Mesenchymal stem cell (in vitro differentiated cells and primary cell): ENCODE measurements around the gene RHOJ.
"Not testable (repeated sequence)": the region's sequence is repeated elsewhere in the genome, so short reads cannot be mapped to it uniquely, and the experiment has no call there.

ENCODE experiments used
- DNase-seq: peaks from one replicate; pipeline ENCODE4 v3.0.0-alpha.2; 2013
- H2AFZ ChIP-seq: one replicate; pipeline ENCODE4 v1.6.1; 2013; ENCODE audit warnings: low read depth, mild to moderate bottlenecking, control low read depth, inconsistent platforms, low read length, moderate library complexity
- H2AK5ac ChIP-seq: 2 replicates; pipeline ENCODE4 v1.6.1; 2013; ENCODE audit warnings: low read length, moderate library complexity, mild to moderate bottlenecking, inconsistent platforms; ENCODE audit not compliant: severe bottlenecking
- H2BK120ac ChIP-seq: one replicate; pipeline ENCODE4 v1.6.1; 2013; ENCODE audit warnings: low read depth, mild to moderate bottlenecking, inconsistent platforms, low read length, moderate library complexity
- H2BK12ac ChIP-seq, 2 experiments: one replicate each; pipeline ENCODE4 v1.6.1; 2013; ENCODE audit warnings: inconsistent platforms in 2 of 2, low read length in 2 of 2, mild to moderate bottlenecking in 2 of 2, moderate library complexity in 2 of 2, control low read depth in 1 of 2
- H2BK15ac ChIP-seq: one replicate; pipeline ENCODE4 v1.6.1; 2013; ENCODE audit warnings: mild to moderate bottlenecking, low read depth, inconsistent platforms; ENCODE audit not compliant: poor library complexity, severe bottlenecking
- H2BK5ac ChIP-seq: 2 replicates; pipeline ENCODE4 v1.6.1; 2013; ENCODE audit warnings: low read depth, mild to moderate bottlenecking, low read length, control low read depth, inconsistent platforms; ENCODE audit not compliant: poor library complexity, severe bottlenecking
- H3K14ac ChIP-seq, 2 experiments: one replicate each; pipeline ENCODE4 v1.6.1; 2013; ENCODE audit warnings: inconsistent platforms in 2 of 2, low read length in 2 of 2, control low read depth in 1 of 2, mild to moderate bottlenecking in 1 of 2, moderate library complexity in 1 of 2
- H3K18ac ChIP-seq, 2 experiments: one replicate each; pipeline ENCODE4 v1.6.1; 2013; ENCODE audit warnings: inconsistent platforms in 2 of 2, low read length in 2 of 2, control low read depth in 1 of 2, low read depth in 1 of 2, mild to moderate bottlenecking in 1 of 2
- H3K23ac ChIP-seq, 2 experiments: one replicate each; pipeline ENCODE4 v1.6.1; 2013; ENCODE audit warnings: inconsistent platforms in 2 of 2, low read length in 2 of 2, mild to moderate bottlenecking in 2 of 2, moderate library complexity in 2 of 2, control low read depth in 1 of 2
- H3K27ac ChIP-seq: 2 replicates; pipeline ENCODE4 v1.5.1; 2013; ENCODE audit warnings: mild to moderate bottlenecking, moderate library complexity, low read length, control low read depth, inconsistent platforms; ENCODE audit not compliant: poor library complexity, severe bottlenecking
- H3K27me3 ChIP-seq, 2 experiments: 2 replicates each; pipeline versions ENCODE4 v1.6.1 to v1.7.0; 2013; ENCODE audit warnings: low read length in 2 of 2, mild to moderate bottlenecking in 2 of 2, moderate library complexity in 2 of 2, control low read depth in 1 of 2, inconsistent platforms in 1 of 2; ENCODE audit not compliant: control insufficient read depth in 1 of 2, insufficient read depth in 1 of 2
- H3K36me3 ChIP-seq, 2 experiments: 2 replicates each; pipeline versions ENCODE4 v1.6.1 to v1.7.0; 2013; ENCODE audit warnings: low read length in 2 of 2, control low read depth in 1 of 2, inconsistent platforms in 1 of 2, low read depth in 1 of 2, mild to moderate bottlenecking in 1 of 2; ENCODE audit not compliant: insufficient read depth in 2 of 2, control insufficient read depth in 1 of 2
- H3K4ac ChIP-seq, 2 experiments: one replicate each; pipeline ENCODE4 v1.6.1; 2013; ENCODE audit warnings: inconsistent platforms in 2 of 2, low read length in 2 of 2, mild to moderate bottlenecking in 2 of 2, moderate library complexity in 2 of 2, control low read depth in 1 of 2, low read depth in 1 of 2
- H3K4me1 ChIP-seq: 2 replicates; pipeline ENCODE4 v1.6.1; 2013; ENCODE audit warnings: low read depth, low read length, control low read depth; ENCODE audit not compliant: control insufficient read depth, insufficient read depth
- H3K4me2 ChIP-seq: 2 replicates; pipeline ENCODE4 v1.6.1; 2013; ENCODE audit warnings: low read length, mild to moderate bottlenecking, inconsistent platforms; ENCODE audit not compliant: poor library complexity, severe bottlenecking
- H3K4me3 ChIP-seq, 2 experiments: 2 replicates each; pipeline versions ENCODE4 v1.5.1 to v1.7.0; 2013; ENCODE audit warnings: low read length in 2 of 2, mild to moderate bottlenecking in 2 of 2, control low read depth in 1 of 2, low read depth in 1 of 2; ENCODE audit not compliant: insufficient read depth in 1 of 2
- H3K79me1 ChIP-seq: replicated peaks from 2 replicates; pipeline ENCODE4 v1.6.1; 2013; ENCODE audit warnings: mild to moderate bottlenecking, control low read depth, low read length, inconsistent platforms; ENCODE audit not compliant: poor library complexity, severe bottlenecking
- H3K9ac ChIP-seq: 2 replicates; pipeline ENCODE4 v1.7.0; 2013; ENCODE audit warnings: mild to moderate bottlenecking, low read length, moderate library complexity
- H3K9me3 ChIP-seq: 2 replicates; pipeline ENCODE4 v1.7.0; 2013; ENCODE audit warnings: mild to moderate bottlenecking, low read length; ENCODE audit not compliant: control insufficient read depth
- H4K8ac ChIP-seq: one replicate; pipeline ENCODE4 v1.6.1; 2013; ENCODE audit warnings: inconsistent platforms, mild to moderate bottlenecking, low read length, moderate library complexity
- H4K91ac ChIP-seq: one replicate; pipeline ENCODE4 v1.6.1; 2013; ENCODE audit warnings: mild to moderate bottlenecking, low read length, inconsistent platforms
- WGBS: methylation state at CpG from one replicate; pipeline ENCODE4 v1.1.7; 2013; ENCODE audit warnings: mixed read lengths; 5-methylcytosine and 5-hydroxymethylcytosine counted together

Gene RHOJ

GRCh38 chr14:63164108-63164683 is 40.0 kb upstream of the RHOJ start:
- Histone ChIP-seq H4K8ac (no peak overlapping the region), H3K36me3 (no peaks in the 10 kb centered on the region), H3K18ac (no peak overlapping the region), H2AK5ac (no peak overlapping the region), H3K9me3 (peaks cover 20% of the 10 kb centered on the region), H3K4ac (no peak overlapping the region), H2AFZ (no peak overlapping the region), H3K4me2 (no peak overlapping the region), H3K23ac (no peak overlapping the region), H3K4me1 (no peaks in the 10 kb centered on the region), H3K27me3 (no peaks in the 10 kb centered on the region), H2BK5ac (no peak overlapping the region), H3K9ac (no peak overlapping the region), H3K4me3 (no peak overlapping the region), H3K79me1 (no peaks in the 10 kb centered on the region), H3K27ac (no peak overlapping the region), H2BK120ac (no peak overlapping the region), H3K14ac (no peak overlapping the region), H4K91ac (no peak overlapping the region), H2BK12ac (no peak overlapping the region), H2BK15ac (no peak overlapping the region)
- 94% methylated on average over 2 of the region's 2 CpGs for WGBS
- no peak for DNase-seq

- not testable (repeated sequence) for H3K4ac ChIP-seq
These were observed 39.0 kb upstream of the RHOJ start for GRCh38 chr14:63165267-63165666.

GRCh38 chr14:63167044-63167443 is 37.2 kb upstream of the RHOJ start:
- H3K9me3 ChIP-seq, result peaks cover 20% of the 10 kb centered on the region
- no peak overlapping the region for H2BK15ac ChIP-seq
- H2AK5ac ChIP-seq, result no peak overlapping the region
- no CpG with 5 or more reads among the region's 2 CpGs for WGBS
- H3K14ac ChIP-seq, result no peak overlapping the region
- H3K79me1 ChIP-seq, result no peaks in the 10 kb centered on the region
- no peak overlapping the region for H4K91ac ChIP-seq
- H3K27me3 ChIP-seq, result no peaks in the 10 kb centered on the region
- no peaks in the 10 kb centered on the region for H3K4me1 ChIP-seq
- H3K4ac ChIP-seq, result no peak overlapping the region
- no peak overlapping the region for H3K18ac ChIP-seq
- no peak overlapping the region for H2AFZ ChIP-seq
- no peak overlapping the region for H3K4me3 ChIP-seq
- H3K4me2 ChIP-seq, result no peak overlapping the region
- H2BK120ac ChIP-seq, result no peak overlapping the region
- H3K27ac ChIP-seq, result no peak overlapping the region
- H3K23ac ChIP-seq, result no peak overlapping the region
- DNase-seq, result no peak
- H3K9ac ChIP-seq, result no peak overlapping the region
- no peaks in the 10 kb centered on the region for H3K36me3 ChIP-seq
- no peak overlapping the region for H2BK5ac ChIP-seq
- no peak overlapping the region for H4K8ac ChIP-seq
- H2BK12ac ChIP-seq, result no peak overlapping the region

More at GRCh38 chr14:63165267-63165666, 39.0 kb upstream of the RHOJ start:
- H3K9me3 ChIP-seq, result peaks cover 20% of the 10 kb centered on the region
- not testable (repeated sequence) for H4K91ac ChIP-seq, H2BK15ac ChIP-seq, H3K36me3 ChIP-seq, H2AFZ ChIP-seq, H3K4me1 ChIP-seq, H3K18ac ChIP-seq, H3K9ac ChIP-seq, H3K23ac ChIP-seq, H3K79me1 ChIP-seq, H3K4me2 ChIP-seq, H4K8ac ChIP-seq, H2BK5ac ChIP-seq, H3K4me3 ChIP-seq, H3K27me3 ChIP-seq, H2AK5ac ChIP-seq, H2BK120ac ChIP-seq, DNase-seq, H3K14ac ChIP-seq, H3K27ac ChIP-seq, H2BK12ac ChIP-seq
- WGBS, result 98% methylated on average over 8 of the region's 23 CpGs

GRCh38 chr14:63174760-63175191 is 29.5 kb upstream of the RHOJ start:
- Histone ChIP-seq H3K4me2 (peak overlapping the region; percentile 33), H3K79me1 (no peaks in the 10 kb centered on the region), H2BK5ac (no peak overlapping the region), H3K27ac (peak overlapping the region; percentile 10), H2BK120ac (no peak overlapping the region), H2BK12ac (no peak overlapping the region), H3K36me3 (no peaks in the 10 kb centered on the region), H2AFZ (no peak overlapping the region), H4K91ac (no peak overlapping the region), H3K27me3 (peaks cover 0 to 13% of the 10 kb centered on the region in 2 experiments), H3K4me1 (no peaks in the 10 kb centered on the region), H3K4ac (no peak overlapping the region), H4K8ac (no peak overlapping the region), H3K18ac (no peak overlapping the region), H2AK5ac (no peak overlapping the region), H3K23ac (no peak overlapping the region), H3K9ac (peak overlapping the region; percentile 63), H3K9me3 (no peaks in the 10 kb centered on the region), H2BK15ac (no peak overlapping the region), H3K4me3 (no peak overlapping the region), H3K14ac (no peak overlapping the region)
- DNase-seq, result peak; percentile 43
- no CpG with 5 or more reads among the region's 2 CpGs for WGBS
